GM12878 (cell line): Measurements from ENCODE around the gene CHST15. TPM values are rescaled to one million over a fixed set of nuclear protein-coding genes. Genes with fewer than 3 reads are reported as not detected.

Source experiments
- ATAC-seq: fragments of 200-7000 bp; cut with Tn5 transposase; 3 replicates; pipeline ENCODE4 v1.9.1; 2020; ENCODE audit warnings: mild to moderate bottlenecking, moderate library complexity
- BruUV-seq: library from RNA; stranded (reverse); fragments of 400-500 nt; replicated peaks from 2 replicates; lab custom pipeline; 2021; lab: Mats Ljungman, UMichigan
- CTCF ChIA-PET: fragments of 300-600 bp; sonication (Branson Sonifier 250); formaldehyde crosslinking; extraction: SDS; loops from one replicate; lab custom pipeline; 2021; ENCODE audit warnings: inconsistent platforms; lab: Yijun Ruan, JAX
- POLR2A ChIA-PET: fragments of 350-600 bp; formaldehyde crosslinking; extraction: SDS; loops from one replicate; lab custom pipeline; 2021; ENCODE audit warnings: inconsistent platforms; lab: Charles Lee
- RAD21 ChIA-PET: fragments of 300-600 bp; sonication (Branson Sonifier 250); formaldehyde crosslinking; loops from one replicate; lab custom pipeline; 2023; ENCODE audit warnings: antibody characterized with exemption; ENCODE audit not compliant: unreplicated experiment; lab: Charles Lee
- SMC1A ChIA-PET: fragments of 300-600 bp; sonication (Branson Sonifier 250); formaldehyde crosslinking; loops from one replicate; lab custom pipeline; 2023; ENCODE audit not compliant: unreplicated experiment, uncharacterized antibody; lab: Charles Lee
- DNase-seq: peaks from one replicate; pipeline ENCODE4 v3.0.0-alpha.2; 2011; ENCODE audit warnings: low read depth, low spot score
- FAIRE-seq: peaks from 3 replicates; lab custom pipeline; 2011; peaks lifted over from hg19 to GRCh38; lab: Jason Lieb, UNC
- H2AFZ ChIP-seq: 2 replicates; pipeline ENCODE4 v1.6.0; 2011; ENCODE audit warnings: low read depth, low read length, control low read depth; ENCODE audit not compliant: control insufficient read depth
- H3K27ac ChIP-seq: 2 replicates; pipeline ENCODE4 v1.5.1; 2011; ENCODE audit warnings: control low read depth; ENCODE audit not compliant: control insufficient read depth, insufficient read depth
- H3K27me3 ChIP-seq, 2 experiments: replicated peaks in 1 of 2; 2 replicates each; pipeline versions ENCODE4 v1.6.0 to v1.6.1; 2011; ENCODE audit warnings: low read length in 1 of 2; ENCODE audit not compliant: control insufficient read depth in 2 of 2, insufficient read depth in 2 of 2
- H3K36me3 ChIP-seq, 2 experiments: 2 replicates each; pipeline ENCODE4 v1.5.1; 2011; ENCODE audit warnings: low read length in 1 of 2; ENCODE audit not compliant: control insufficient read depth in 2 of 2, insufficient read depth in 2 of 2
- H3K4me1 ChIP-seq: 2 replicates; pipeline ENCODE4 v1.6.1; 2011; ENCODE audit warnings: mild to moderate bottlenecking, low read length, moderate library complexity, mixed read lengths; ENCODE audit not compliant: control insufficient read depth, insufficient read depth
- H3K4me2 ChIP-seq: 2 replicates; pipeline ENCODE4 v1.6.0; 2011; ENCODE audit warnings: control low read depth; ENCODE audit not compliant: control insufficient read depth, insufficient read depth
- H3K4me3 ChIP-seq: fragments of 200-600 bp; sonication (generic); 2 replicates; pipeline ENCODE4 v1.5.1; 2016
- H3K79me2 ChIP-seq: 2 replicates; pipeline ENCODE4 v1.6.0; 2011; ENCODE audit warnings: low read length; ENCODE audit not compliant: control insufficient read depth, insufficient read depth
- H3K9ac ChIP-seq: 2 replicates; pipeline ENCODE4 v1.8.0; 2011; ENCODE audit warnings: low read length, control low read depth, mixed read lengths; ENCODE audit not compliant: control insufficient read depth, insufficient read depth
- H3K9me3 ChIP-seq: replicated peaks from 3 replicates; pipeline ENCODE4 v1.5.1; 2011; ENCODE audit warnings: mild to moderate bottlenecking, low read length; ENCODE audit not compliant: control insufficient read depth, insufficient read depth
- H4K20me1 ChIP-seq: 2 replicates; pipeline ENCODE4 v1.6.0; 2011; ENCODE audit not compliant: control insufficient read depth, insufficient read depth
- BCL11A ChIP-seq: IDR thresholded peaks from 2 replicates; pipeline ENCODE4 v1.6.1; 2011; ENCODE audit warnings: low read depth, low read length
- MYC ChIP-seq: IDR thresholded peaks from 2 replicates; pipeline ENCODE4 v1.6.1; 2011; ENCODE audit warnings: mild to moderate bottlenecking, low read length, moderate library complexity, inconsistent platforms; ENCODE audit not compliant: insufficient read depth, insufficient replicate concordance, insufficient read length, severe bottlenecking
- SREBF1 ChIP-seq: IDR thresholded peaks from 2 replicates; pipeline ENCODE4 v1.6.1; 2012; ENCODE audit warnings: mild to moderate bottlenecking, low read length
- TCF7 ChIP-seq: IDR thresholded peaks from 2 replicates; pipeline ENCODE4 v1.6.1; 2014; ENCODE audit warnings: antibody characterized with exemption, borderline replicate concordance
- WRNIP1 ChIP-seq: IDR thresholded peaks from 2 replicates; pipeline ENCODE4 v1.6.1; 2011; ENCODE audit warnings: low read depth, low read length, improper control_type of control experiment, borderline replicate concordance
- WGBS: methylation state at CpG from one replicate; pipeline ENCODE4 v1.1.6; 2016; ENCODE audit warnings: low lambda C conversion rate; ENCODE audit not compliant: insufficient replicate concordance, insufficient coverage; ENCODE audit errors: missing lambda C conversion rate; 5-methylcytosine and 5-hydroxymethylcytosine counted together
- in situ Hi-C: fragments of 300-500 bp; cut with MboI; formaldehyde crosslinking; loops from 9 replicates; pipeline ENCODE4 v1.14.3; 2018; ENCODE audit warnings: mixed read lengths
- intact Hi-C: fragments of 100-400 bp; cut with micrococcal nuclease; formaldehyde crosslinking; loops from one replicate; pipeline ENCODE4 v1.14.2; 2022; ENCODE audit not compliant: unreplicated experiment
- polyA plus RNA-seq, 11 experiments: library from polyadenylated mRNA; depleted of rRNA in 4 of 11; unstranded in 6 of 11; stranded (reverse) in 5 of 11; fragments of >200 nt; fragmentation: Nextera tagmentation in 4 of 11; fragmentation: Illumina TruSeq in 1 of 11; extraction: Ambion mirVana in 4 of 11; extraction: Trizol in 1 of 11; gene quantifications; 1 replicate in 1 of 11; 2 replicates in 10 of 11; pipeline versions ENCODE4 v1.2.1 to v1.2.3, GENCODE V29; 2011 to 2016; ENCODE audit warnings: inconsistent platforms in 2 of 11, missing spikeins in 2 of 11, low read depth in 1 of 11
- total RNA-seq, 4 experiments: library from RNA; depleted of rRNA in 3 of 4; stranded (reverse); fragments of >200 nt in 3 of 4; fragmentation: Illumina TruSeq in 1 of 4; extraction: Trizol in 1 of 4; gene quantifications; 2 replicates each; pipeline versions ENCODE4 v1.2.1 to v1.2.3, GENCODE V29; 2013 to 2021

Gene CHST15
- total and polyA plus RNA-seq, 10 of the 15 experiments (the other 5 are each of a cell fraction or from before 2014, with no cell fraction given) = 0.02 to 0.53 (median 0.05) TPM; not detected in 1

DNA sequence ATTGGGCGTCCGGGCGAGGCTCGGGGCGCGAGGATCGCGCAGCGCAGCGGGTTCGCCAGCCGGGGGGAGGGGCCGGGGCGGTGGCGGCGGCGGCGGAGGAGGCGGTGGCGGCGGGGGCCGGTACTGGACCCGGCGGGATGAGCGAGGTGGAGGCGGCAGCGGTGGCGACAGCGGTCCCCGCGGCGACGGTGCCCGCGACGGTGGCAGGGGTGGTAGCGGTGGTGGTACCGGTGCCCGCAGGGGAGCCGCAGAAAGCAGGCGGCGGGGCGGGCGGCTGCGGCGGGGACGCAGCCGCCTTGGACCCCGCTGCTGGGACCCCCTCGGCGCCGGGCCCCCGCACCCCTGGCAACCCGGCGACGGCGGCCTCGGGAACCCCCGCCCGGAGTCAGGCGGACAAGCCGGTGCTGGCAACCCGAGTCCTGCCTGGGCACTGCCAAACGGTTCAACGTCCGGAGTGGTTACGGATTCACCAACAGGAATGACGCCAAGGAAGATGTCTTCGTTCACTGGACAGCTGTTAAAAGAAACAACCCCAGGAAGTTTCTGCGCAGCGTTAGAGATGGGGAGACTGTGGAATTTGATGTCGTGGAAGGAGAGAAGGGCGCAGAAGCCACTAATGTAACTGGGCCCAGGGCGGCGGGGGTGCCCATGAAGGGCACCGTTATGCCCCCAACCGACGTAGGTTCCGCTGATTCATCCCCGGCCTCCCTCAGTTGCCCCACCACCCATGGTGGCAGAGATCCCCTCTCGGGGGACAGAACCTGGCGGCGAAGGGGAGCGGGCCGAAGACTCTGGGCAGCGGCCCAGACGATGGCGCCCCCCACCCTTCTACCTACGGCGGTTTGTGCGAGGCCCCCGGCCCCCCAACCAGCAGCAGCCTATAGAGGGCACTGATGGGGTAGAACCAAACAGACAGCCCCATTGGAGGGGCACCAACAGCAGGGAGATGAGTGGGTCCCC is 101.5 kb downstream of the CHST15 start:
- WGBS = 38% methylated on average over 36 of the region's 92 CpGs
- Histone ChIP-seq H3K27ac (no peak overlapping the region), H3K27me3 (peaks cover 3 to 7% of the 10 kb centered on the region in 2 experiments; a peak in 3 of 4 replicates), H2AFZ (no peak overlapping the region), H3K79me2 (no peaks in the 10 kb centered on the region), H3K36me3 (no peaks in the 10 kb centered on the region), H3K4me3 (no peak overlapping the region), H3K9me3 (no peaks in the 10 kb centered on the region; the same call in 2 of the 3 replicates), H3K9ac (no peak overlapping the region), H3K4me1 (no peaks in the 10 kb centered on the region), H3K4me2 (no peak overlapping the region), H4K20me1 (0 out of 2 replicates have a peak, but pooled peaks cover 2% of the 10 kb centered on the region)
- TF ChIP-seq BCL11A (no peak), WRNIP1 (no peak), SREBF1 (no peak), MYC (no peak), TCF7 (no peak)
- intact Hi-C loops (loop anchor here (10.0 kb wide), 3 partner anchors 233 to 753 kb away; partner anchors contain the start of gene FAM53B), in situ Hi-C loops (no loop called here)
- ChIA-PET POLR2A (interaction anchor here (0.7 kb wide), 1 partner anchor 296 kb away, joined by 8 read pairs; no protein-coding TSS in a partner anchor), CTCF (no interaction called here), SMC1A (no interaction called here), RAD21 (no interaction called here)
- DNase-seq (no peak), FAIRE-seq (no peak), ATAC-seq (no peak)
- BruUV-seq = no TSS peak
